Measurements from ENCODE around the gene IGSF3.

The IGSF3 gene

DNA sequence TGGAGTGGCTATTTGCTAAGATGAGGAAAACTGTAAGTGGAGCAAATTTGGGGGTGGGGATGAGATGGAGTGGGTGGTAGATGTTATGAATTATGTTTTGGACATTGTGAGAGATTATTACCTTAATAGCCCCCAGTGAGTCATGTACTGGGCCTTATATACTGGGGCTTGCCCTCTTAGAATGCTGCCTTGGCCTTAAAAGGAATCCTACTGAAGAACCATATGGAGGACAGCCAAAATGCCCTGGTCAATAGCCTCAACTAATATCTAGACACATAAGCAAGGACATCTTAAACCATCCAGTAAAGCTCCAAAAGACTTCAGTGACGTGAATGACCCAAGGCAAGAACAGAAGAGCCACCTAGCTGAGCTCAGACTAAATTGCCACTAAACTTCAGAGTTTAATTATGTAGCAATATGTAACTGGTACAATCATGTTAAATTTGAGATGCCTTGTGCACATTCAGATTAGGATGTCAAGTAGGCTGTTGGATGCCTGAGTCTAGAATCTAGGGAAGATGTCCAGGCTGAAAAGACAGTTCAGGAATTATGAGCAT, 13.9 kb upstream of the IGSF3 start:
- DNase-seq (ENCODE audit: extremely low spot score): no peak
- TF ChIP-seq, protein P1, sequence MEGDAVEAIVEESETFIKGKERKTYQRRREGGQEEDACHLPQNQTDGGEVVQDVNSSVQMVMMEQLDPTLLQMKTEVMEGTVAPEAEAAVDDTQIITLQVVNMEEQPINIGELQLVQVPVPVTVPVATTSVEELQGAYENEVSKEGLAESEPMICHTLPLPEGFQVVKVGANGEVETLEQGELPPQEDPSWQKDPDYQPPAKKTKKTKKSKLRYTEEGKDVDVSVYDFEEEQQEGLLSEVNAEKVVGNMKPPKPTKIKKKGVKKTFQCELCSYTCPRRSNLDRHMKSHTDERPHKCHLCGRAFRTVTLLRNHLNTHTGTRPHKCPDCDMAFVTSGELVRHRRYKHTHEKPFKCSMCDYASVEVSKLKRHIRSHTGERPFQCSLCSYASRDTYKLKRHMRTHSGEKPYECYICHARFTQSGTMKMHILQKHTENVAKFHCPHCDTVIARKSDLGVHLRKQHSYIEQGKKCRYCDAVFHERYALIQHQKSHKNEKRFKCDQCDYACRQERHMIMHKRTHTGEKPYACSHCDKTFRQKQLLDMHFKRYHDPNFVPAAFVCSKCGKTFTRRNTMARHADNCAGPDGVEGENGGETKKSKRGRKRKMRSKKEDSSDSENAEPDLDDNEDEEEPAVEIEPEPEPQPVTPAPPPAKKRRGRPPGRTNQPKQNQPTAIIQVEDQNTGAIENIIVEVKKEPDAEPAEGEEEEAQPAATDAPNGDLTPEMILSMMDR (IDR thresholded peaks at IDR 0.05; ENCODE audit: control extremely low read depth, extremely low read depth, low read depth, missing control alignments): no peak
- POLR2A ChIA-PET: no interaction called here
- CTCF ChIA-PET: interaction anchor here (1.2 to 2.3 kb wide), 3 partner anchors 8 to 17 kb away, joined by 3 to 7 read pairs (median 5); no protein-coding TSS in a partner anchor

DNA sequence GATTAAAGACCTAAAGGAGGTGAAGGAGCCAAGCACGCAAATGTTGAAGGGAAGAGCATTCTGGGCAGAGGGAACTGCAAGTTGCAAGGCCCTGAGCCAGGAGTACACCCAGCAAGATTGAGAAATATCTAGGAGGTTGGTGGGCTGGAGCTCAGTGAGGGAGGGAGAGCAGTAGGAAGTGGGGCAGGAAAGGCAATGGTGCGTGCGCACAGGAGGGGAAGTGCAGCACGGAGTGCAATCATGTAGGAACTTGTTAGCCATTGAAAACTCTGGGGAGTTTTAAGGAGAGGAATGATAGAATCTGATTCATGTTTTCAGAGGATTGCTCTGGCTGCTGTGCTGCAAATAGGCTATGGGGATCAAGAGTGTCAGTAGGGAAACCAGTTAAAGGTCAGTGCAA, 13.2 kb upstream of the IGSF3 start:
- POLR2A ChIA-PET: no interaction called here
- DNase-seq (ENCODE audit: extremely low spot score): no peak
- TF ChIP-seq, protein P1 (IDR thresholded peaks at IDR 0.05; ENCODE audit: control extremely low read depth, extremely low read depth, low read depth, missing control alignments): no peak
- CTCF ChIA-PET: interaction anchor here (1.2 to 2.3 kb wide), 3 partner anchors 8 to 18 kb away, joined by 3 to 7 read pairs (median 5); no protein-coding TSS in a partner anchor

DNA sequence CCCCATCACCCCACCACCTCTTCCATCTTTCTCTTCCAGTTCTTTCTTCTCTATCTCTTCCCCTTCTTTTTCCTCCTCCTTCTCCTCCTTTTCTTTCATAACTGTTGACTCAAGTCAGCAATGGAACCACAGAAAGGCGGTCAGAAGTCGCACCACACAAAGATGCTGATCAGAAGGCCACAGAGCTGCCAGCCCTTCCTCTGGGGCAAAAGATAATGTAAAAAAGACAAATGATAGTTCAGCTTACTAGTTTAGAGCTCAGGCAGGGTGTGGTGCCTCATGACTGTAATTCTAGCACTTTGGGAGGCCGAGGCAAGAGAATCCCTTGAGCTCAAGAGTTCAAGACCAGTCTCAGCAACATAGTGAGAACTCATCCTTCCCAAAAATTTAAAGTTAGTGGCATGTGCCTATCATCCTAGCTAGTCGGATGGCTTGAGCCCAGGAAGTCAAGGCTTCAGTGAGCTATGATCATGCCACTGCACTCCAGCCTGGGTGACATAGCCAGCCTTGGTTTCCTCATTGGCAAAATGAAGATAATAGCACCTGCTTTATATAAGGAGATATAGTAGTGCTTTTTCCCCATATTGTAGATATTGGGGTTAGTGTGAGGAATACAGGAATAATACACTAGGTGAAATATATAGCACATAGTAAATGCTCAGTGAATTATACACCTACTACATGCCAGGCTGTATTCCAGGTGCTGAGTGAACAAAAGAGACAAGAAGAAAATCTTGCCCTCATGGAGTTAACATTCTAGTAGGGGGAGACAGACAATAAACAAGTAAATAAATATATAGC, 12.5 kb upstream of the IGSF3 start:
- ChIA-PET POLR2A (no interaction called here), CTCF (interaction anchor here (1.2 to 2.3 kb wide), 3 partner anchors 9 to 324 kb away, joined by 3 to 7 read pairs (median 3); no protein-coding TSS in a partner anchor)
- TF ChIP-seq, protein P1 (IDR thresholded peaks at IDR 0.05; ENCODE audit: control extremely low read depth, extremely low read depth, low read depth, missing control alignments): no peak
- no peak for DNase-seq (ENCODE audit: extremely low spot score)

DNA sequence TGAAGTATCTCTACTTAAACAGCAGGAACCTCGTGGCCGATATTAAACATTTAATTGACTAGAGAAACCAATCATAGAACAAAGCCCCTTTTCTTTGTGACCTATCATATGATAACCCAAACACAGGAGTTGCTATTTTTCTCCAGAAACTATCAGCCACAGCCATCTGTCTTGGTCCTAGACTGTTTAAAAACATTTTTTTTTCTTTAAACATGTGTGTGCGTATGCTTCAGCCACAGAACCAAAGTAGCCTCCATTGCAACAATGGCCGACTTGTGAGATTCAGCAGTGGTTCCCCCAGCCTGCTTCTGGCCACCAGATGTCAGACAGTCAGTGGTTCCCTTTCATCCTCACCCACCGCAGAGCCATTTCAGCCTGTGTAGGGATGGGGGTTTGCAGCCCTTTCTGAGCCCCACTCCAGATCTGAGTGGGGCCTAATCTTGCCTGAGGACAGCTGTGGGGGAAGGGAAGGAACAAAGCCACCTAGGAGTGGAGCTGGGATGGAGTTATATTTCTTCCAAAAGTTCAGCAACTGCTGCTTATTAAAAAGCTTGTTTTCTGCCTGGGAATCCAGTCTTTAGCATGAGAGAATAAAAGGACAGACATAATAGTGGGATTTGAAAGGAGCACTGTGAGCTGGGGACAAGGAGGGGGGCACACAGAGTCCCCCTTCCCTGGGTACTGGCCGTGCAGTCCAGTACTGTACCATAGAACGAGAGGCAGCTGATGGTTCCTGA, 11.7 kb upstream of the IGSF3 start:
- TF ChIP-seq, protein P1 (IDR thresholded peaks at IDR 0.05; ENCODE audit: control extremely low read depth, extremely low read depth, low read depth, missing control alignments): no peak
- ChIA-PET CTCF (interaction anchor here (1.1 to 2.3 kb wide), 5 partner anchors 8 to 324 kb away, joined by 3 to 7 read pairs (median 4); no protein-coding TSS in a partner anchor), POLR2A (no interaction called here)
- no peak for DNase-seq (ENCODE audit: extremely low spot score)

DNA sequence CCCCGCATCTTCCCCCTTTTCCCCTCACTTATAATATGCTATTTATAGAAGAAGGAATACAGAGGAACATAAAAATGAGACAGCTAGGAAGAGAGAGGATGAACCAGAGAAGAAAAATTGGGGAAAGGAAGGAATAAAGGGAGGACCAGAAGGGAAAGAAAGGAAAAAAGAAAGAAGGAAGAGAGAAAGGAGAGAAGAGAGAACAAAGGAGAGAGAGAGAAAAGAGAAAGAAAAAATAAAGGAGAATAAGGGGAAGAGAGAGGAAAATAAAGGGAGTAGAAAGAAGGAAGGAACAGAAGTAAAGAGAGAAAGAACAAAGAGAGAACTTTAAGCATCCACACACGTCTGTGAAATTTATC, 11.2 kb upstream of the IGSF3 start:
- CTCF ChIA-PET: interaction anchor here (1.0 to 2.0 kb wide), 7 partner anchors 9 to 104 kb away, joined by 3 to 6 read pairs (median 4); partner anchors contain the start of gene IGSF3
- POLR2A ChIA-PET: no interaction called here
- TF ChIP-seq, protein P1 (IDR thresholded peaks at IDR 0.05; ENCODE audit: control extremely low read depth, extremely low read depth, low read depth, missing control alignments): no peak
- no peak for DNase-seq (ENCODE audit: extremely low spot score)

DNA sequence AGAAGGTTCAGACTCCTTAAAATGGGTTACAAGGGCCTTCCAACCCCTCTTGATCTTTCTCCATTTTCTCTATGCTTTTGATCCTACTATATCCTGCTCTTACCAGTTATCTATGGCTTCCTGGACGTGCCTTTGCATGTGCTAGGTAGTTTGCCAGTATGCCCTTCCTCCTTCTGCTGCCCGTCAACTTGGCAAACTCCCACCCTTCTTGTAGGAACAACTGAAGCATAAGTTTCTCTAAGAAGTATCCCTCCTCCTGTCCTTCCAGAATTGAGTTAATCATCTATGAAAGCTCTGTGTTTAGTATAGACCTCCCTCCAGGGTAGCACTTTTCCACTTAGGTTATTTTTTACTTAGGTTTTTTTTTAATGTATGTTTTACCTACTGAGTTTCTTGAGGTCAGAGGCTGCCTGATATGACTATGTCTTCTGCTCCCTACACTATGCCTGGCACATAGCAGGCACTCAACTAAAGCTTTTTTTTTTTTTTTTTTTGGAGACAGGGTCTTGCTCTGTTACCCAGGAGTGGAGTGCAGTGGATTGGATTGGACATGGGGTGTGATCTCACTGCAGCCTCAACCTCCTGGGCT, 10.0 kb upstream of the IGSF3 start:
- CTCF ChIA-PET: interaction anchor here (0.7 to 2.0 kb wide), 10 partner anchors 8 to 238 kb away, joined by 3 to 6 read pairs (median 4); partner anchors contain the start of gene IGSF3
- POLR2A ChIA-PET: interaction anchor here (0.6 kb wide), 1 partner anchor 108 kb away, joined by 3 read pairs; no protein-coding TSS in a partner anchor
- TF ChIP-seq, protein P1 (IDR thresholded peaks at IDR 0.05; ENCODE audit: control extremely low read depth, extremely low read depth, low read depth, missing control alignments): no peak
- DNase-seq (ENCODE audit: extremely low spot score): no peak
